Mesendoderm (in vitro differentiated cells): Measurements from ENCODE around the gene ANKRD13B.
A peak's percentile ranks its signal among the peaks of the same experiment; 100 is the strongest.

Experiments used
- DNase-seq: peaks from one replicate; pipeline ENCODE4 v3.0.0; 2013
- H2AK5ac ChIP-seq: 2 replicates; pipeline ENCODE4 v1.6.1; 2013; ENCODE audit warnings: low read length, inconsistent platforms
- H2BK120ac ChIP-seq: 2 replicates; pipeline ENCODE4 v1.6.1; 2013; ENCODE audit warnings: low read depth, mild to moderate bottlenecking, low read length, moderate library complexity, mixed read lengths
- H2BK15ac ChIP-seq: replicated peaks from 2 replicates; pipeline ENCODE4 v1.6.1; 2013; ENCODE audit warnings: low read depth, mild to moderate bottlenecking, moderate library complexity
- H2BK5ac ChIP-seq: 2 replicates; pipeline ENCODE4 v1.6.1; 2013; ENCODE audit warnings: low read length, inconsistent platforms
- H3K18ac ChIP-seq: 2 replicates; pipeline ENCODE4 v1.6.1; 2013; ENCODE audit warnings: mild to moderate bottlenecking, low read length, mixed read lengths
- H3K23ac ChIP-seq: one replicate; pipeline ENCODE4 v1.6.1; 2013; ENCODE audit warnings: low read length
- H3K27ac ChIP-seq: 2 replicates; pipeline ENCODE4 v1.5.1; 2013; ENCODE audit warnings: low read depth, mild to moderate bottlenecking, inconsistent platforms, low read length, moderate library complexity
- H3K27me3 ChIP-seq: 2 replicates; pipeline ENCODE4 v1.6.1; 2013; ENCODE audit warnings: low read length, control low read depth, mild to moderate bottlenecking, inconsistent platforms; ENCODE audit not compliant: insufficient read depth, poor library complexity
- H3K36me3 ChIP-seq: 2 replicates; pipeline ENCODE4 v1.6.1; 2013; ENCODE audit warnings: low read length, inconsistent platforms; ENCODE audit not compliant: control insufficient read depth, insufficient read depth
- H3K4ac ChIP-seq: one replicate; pipeline ENCODE4 v1.6.1; 2013; ENCODE audit warnings: low read depth, mild to moderate bottlenecking, low read length, moderate library complexity
- H3K4me1 ChIP-seq: 2 replicates; pipeline ENCODE4 v1.6.1; 2013; ENCODE audit warnings: low read depth, low read length, inconsistent platforms; ENCODE audit not compliant: control insufficient read depth
- H3K4me2 ChIP-seq: 2 replicates; pipeline ENCODE4 v1.6.1; 2013; ENCODE audit warnings: low read length
- H3K4me3 ChIP-seq: 2 replicates; pipeline ENCODE4 v1.5.1; 2013; ENCODE audit warnings: mild to moderate bottlenecking, low read length
- H3K56ac ChIP-seq: one replicate; pipeline ENCODE4 v1.6.1; 2013; ENCODE audit warnings: low read length
- H3K79me1 ChIP-seq: 2 replicates; pipeline ENCODE4 v1.6.1; 2013; ENCODE audit warnings: low read length, inconsistent platforms
- H3K79me2 ChIP-seq: 2 replicates; pipeline ENCODE4 v1.6.1; 2013; ENCODE audit warnings: mild to moderate bottlenecking, low read length; ENCODE audit not compliant: control insufficient read depth, insufficient read depth
- H3K9ac ChIP-seq: 2 replicates; pipeline ENCODE4 v1.6.1; 2013; ENCODE audit warnings: low read length, inconsistent platforms
- H4K5ac ChIP-seq: one replicate; pipeline ENCODE4 v1.6.1; 2013; ENCODE audit warnings: low read length
- H4K8ac ChIP-seq: one replicate; pipeline ENCODE4 v1.6.1; 2013; ENCODE audit warnings: low read depth, mild to moderate bottlenecking, control low read depth, low read length, moderate library complexity
- WGBS: extraction: QIAGEN DNeasy Blood & Tissue Kit; methylation state at CpG from one replicate; pipeline ENCODE4 v1.1.7; 2013; ENCODE audit warnings: low lambda C conversion rate, missing lambda C conversion rate; ENCODE audit not compliant: insufficient coverage; ENCODE audit errors: extremely low coverage; 5-methylcytosine and 5-hydroxymethylcytosine counted together

Gene ANKRD13B

GRCh38 chr17:29561554-29562517 lies 31.1 kb upstream of the ANKRD13B start:
- no peak for DNase-seq
- Histone ChIP-seq H3K79me1 (no peaks in the 10 kb centered on the region), H2BK15ac (no peak overlapping the region), H3K79me2 (no peaks in the 10 kb centered on the region), H2AK5ac (no peak overlapping the region), H3K9ac (no peak overlapping the region), H2BK120ac (no peak overlapping the region), H3K4ac (no peak overlapping the region), H2BK5ac (no peak overlapping the region), H3K36me3 (no peaks in the 10 kb centered on the region), H3K27ac (no peak overlapping the region), H3K23ac (no peak overlapping the region), H3K18ac (no peak overlapping the region), H3K4me1 (no peaks in the 10 kb centered on the region), H3K27me3 (peaks cover 6% of the 10 kb centered on the region), H3K56ac (no peak overlapping the region), H3K4me2 (no peak overlapping the region), H4K8ac (no peak overlapping the region), H4K5ac (no peak overlapping the region), H3K4me3 (no peak overlapping the region)
- WGBS = no CpG with 5 or more reads among the region's 17 CpGs

- H4K5ac ChIP-seq = no peak overlapping the region
- H3K4me1 ChIP-seq = no peaks in the 10 kb centered on the region
- no peaks in the 10 kb centered on the region for H3K79me2 ChIP-seq
- no peak for DNase-seq
- no peak overlapping the region for H3K23ac ChIP-seq
- no peak overlapping the region for H3K27ac ChIP-seq
- WGBS = no CpG with 5 or more reads among the region's 18 CpGs
- no peaks in the 10 kb centered on the region for H3K79me1 ChIP-seq
- no peak overlapping the region for H3K9ac ChIP-seq
- H2BK15ac ChIP-seq = no peak overlapping the region
- H3K36me3 ChIP-seq = no peaks in the 10 kb centered on the region
- no peak overlapping the region for H4K8ac ChIP-seq
- no peak overlapping the region for H3K56ac ChIP-seq
- H3K4ac ChIP-seq = no peak overlapping the region
- H3K4me2 ChIP-seq = no peak overlapping the region
- H2BK5ac ChIP-seq = no peak overlapping the region
- H2BK120ac ChIP-seq = no peak overlapping the region
- H2AK5ac ChIP-seq = no peak overlapping the region
- H3K27me3 ChIP-seq = peaks cover 6% of the 10 kb centered on the region
- no peak overlapping the region for H3K4me3 ChIP-seq
- H3K18ac ChIP-seq = no peak overlapping the region
Measured at GRCh38 chr17:29562615-29563014, 30.3 kb upstream of the ANKRD13B start.

- no peak overlapping the region for H4K5ac ChIP-seq
- no peak overlapping the region for H2AK5ac ChIP-seq
- no peak overlapping the region for H2BK5ac ChIP-seq
- H2BK15ac ChIP-seq = no peak overlapping the region
- no peak overlapping the region for H2BK120ac ChIP-seq
- H3K4me1 ChIP-seq = no peaks in the 10 kb centered on the region
- H3K23ac ChIP-seq = no peak overlapping the region
- no CpG with 5 or more reads among the region's 3 CpGs for WGBS
- no peak overlapping the region for H3K9ac ChIP-seq
- no peaks in the 10 kb centered on the region for H3K79me2 ChIP-seq
- H3K27me3 ChIP-seq = peaks cover 6% of the 10 kb centered on the region
- H3K36me3 ChIP-seq = no peaks in the 10 kb centered on the region
- H3K18ac ChIP-seq = no peak overlapping the region
- H3K56ac ChIP-seq = no peak overlapping the region
- H3K4me3 ChIP-seq = no peak overlapping the region
- no peaks in the 10 kb centered on the region for H3K79me1 ChIP-seq
- no peak overlapping the region for H3K4ac ChIP-seq
- DNase-seq = no peak
- H3K4me2 ChIP-seq = no peak overlapping the region
- no peak overlapping the region for H3K27ac ChIP-seq
- H4K8ac ChIP-seq = no peak overlapping the region
Measured at GRCh38 chr17:29563816-29564215, 29.1 kb upstream of the ANKRD13B start.

- H3K27ac ChIP-seq = no peak overlapping the region
- H4K5ac ChIP-seq = no peak overlapping the region
- peak overlapping the region; percentile 12 for H3K4me2 ChIP-seq
- H4K8ac ChIP-seq = no peak overlapping the region
- H3K27me3 ChIP-seq = peaks cover 6% of the 10 kb centered on the region
- H3K56ac ChIP-seq = peak overlapping the region; percentile 58
- no peak overlapping the region for H2BK120ac ChIP-seq
- H3K4me1 ChIP-seq = peaks cover 4% of the 10 kb centered on the region
- H3K79me2 ChIP-seq = no peaks in the 10 kb centered on the region
- no peak overlapping the region for H3K23ac ChIP-seq
- WGBS = no CpG with 5 or more reads among the region's 55 CpGs
- H3K79me1 ChIP-seq = no peaks in the 10 kb centered on the region
- no peak overlapping the region for H2BK5ac ChIP-seq
- H3K9ac ChIP-seq = peak overlapping the region; percentile 3
- H3K4ac ChIP-seq = no peak overlapping the region
- H2BK15ac ChIP-seq = no peak overlapping the region
- DNase-seq = peak; percentile 73
- no peak overlapping the region for H2AK5ac ChIP-seq
- no peaks in the 10 kb centered on the region for H3K36me3 ChIP-seq
- H3K18ac ChIP-seq = no peak overlapping the region
- H3K4me3 ChIP-seq = no peak overlapping the region
Measured at GRCh38 chr17:29565643-29566472, 27.1 kb upstream of the ANKRD13B start.

- peak within 1 kb of the TSS; percentile 74 for H3K56ac ChIP-seq
- no peak within 1 kb of the TSS for H3K27ac ChIP-seq
- peak within 1 kb of the TSS; percentile 44 for H3K4me3 ChIP-seq
- H3K79me2 ChIP-seq = no peaks in the 10 kb centered on the region
- WGBS = no CpG with 5 or more reads among the region's 94 CpGs
- H2BK5ac ChIP-seq = no peak within 1 kb of the TSS
- H3K9ac ChIP-seq = peak within 1 kb of the TSS; percentile 88
- no peaks in the 10 kb centered on the region for H3K36me3 ChIP-seq
- peak; percentile 47 for DNase-seq
- no peak within 1 kb of the TSS for H4K8ac ChIP-seq
- no peak within 1 kb of the TSS for H4K5ac ChIP-seq
- H2BK120ac ChIP-seq = no peak within 1 kb of the TSS
- peaks cover 4% of the 10 kb centered on the region for H3K4me1 ChIP-seq
- H3K23ac ChIP-seq = peak within 1 kb of the TSS; percentile 66
- H3K4me2 ChIP-seq = peak within 1 kb of the TSS; percentile 97
- H3K79me1 ChIP-seq = no peaks in the 10 kb centered on the region
- H3K27me3 ChIP-seq = peaks cover 6% of the 10 kb centered on the region
- no peak within 1 kb of the TSS for H2BK15ac ChIP-seq
- H3K4ac ChIP-seq = no peak within 1 kb of the TSS
- H3K18ac ChIP-seq = peak within 1 kb of the TSS; percentile 20
- H2AK5ac ChIP-seq = no peak within 1 kb of the TSS
Measured at GRCh38 chr17:29566473-29567303, 26.2 kb upstream of the ANKRD13B start, which contains the start of gene ABHD15. TSS of gene ABHD15 (minus strand) at chr17:29567037. CDS start at chr17:29566966, 71 bp downstream.
